HG03571 (cell line): ENCODE results near the gene ANKRD12.
"Not testable (repeated sequence)": the region's sequence is repeated elsewhere in the genome, so short reads cannot be mapped to it uniquely, and the experiment has no call there.

Experiments used
- ATAC-seq: cut with Tn5 transposase; IDR thresholded peaks from one replicate; pipeline ENCODE4 v1.9.1; 2021; ENCODE audit not compliant: unreplicated experiment

The ANKRD12 gene

GRCh38 chr18:9136315-9137155, at the start of gene ANKRD12:
Gene ANKRD12, plus strand, starts transcription at chr18:9136781. Its CDS starts 45,652 bp downstream, at chr18:9182433.
- peak; percentile 70 for ATAC-seq

- ATAC-seq: no peak
These were observed 49.4 kb upstream of the ANKRD12 start for GRCh38 chr18:9087144-9087543.

GRCh38 chr18:9088252-9088651, 48.3 kb upstream of the ANKRD12 start:
- no peak for ATAC-seq

- not testable (repeated sequence) for ATAC-seq
These were observed 47.9 kb upstream of the ANKRD12 start for GRCh38 chr18:9088727-9089126.

- ATAC-seq: no peak
These were observed 46.0 kb upstream of the ANKRD12 start for GRCh38 chr18:9090578-9090977.

GRCh38 chr18:9091066-9091476, 45.5 kb upstream of the ANKRD12 start:
- ATAC-seq: no peak

- no peak for ATAC-seq
These were observed 43.9 kb upstream of the ANKRD12 start for GRCh38 chr18:9092665-9093064.

- ATAC-seq: not testable (repeated sequence)
These were observed 43.5 kb upstream of the ANKRD12 start for GRCh38 chr18:9093109-9093508.

- no peak for ATAC-seq
These were observed 42.0 kb upstream of the ANKRD12 start for GRCh38 chr18:9094307-9095226.

- peak; percentile 84 for ATAC-seq
These were observed 41.1 kb upstream of the ANKRD12 start for GRCh38 chr18:9095297-9096006.

GRCh38 chr18:9096007-9096371, 40.6 kb upstream of the ANKRD12 start:
- ATAC-seq: no peak

- ATAC-seq: no peak
These were observed 39.9 kb upstream of the ANKRD12 start for GRCh38 chr18:9096685-9097084.

- ATAC-seq: no peak
These were observed 39.2 kb upstream of the ANKRD12 start for GRCh38 chr18:9097349-9097748.

- no peak for ATAC-seq
These were observed 35.8 kb upstream of the ANKRD12 start for GRCh38 chr18:9100796-9101195.

- ATAC-seq: peak; percentile 6
These were observed 34.7 kb upstream of the ANKRD12 start for GRCh38 chr18:9101730-9102507.

- ATAC-seq: peak; percentile 94
These were observed 33.8 kb upstream of the ANKRD12 start, which contains the start of gene NDUFV2 for GRCh38 chr18:9102508-9103375. Gene NDUFV2, plus strand, starts transcription at chr18:9102699. Its CDS starts 45 bp downstream, at chr18:9102744.

GRCh38 chr18:9103376-9103873, 33.2 kb upstream of the ANKRD12 start:
- no peak for ATAC-seq

- ATAC-seq: no peak
These were observed 32.2 kb upstream of the ANKRD12 start for GRCh38 chr18:9104244-9104901.

- no peak for ATAC-seq
These were observed 31.2 kb upstream of the ANKRD12 start for GRCh38 chr18:9105420-9105819.
